ENCODE measurements around the gene FBP1.

Gene FBP1

DNA sequence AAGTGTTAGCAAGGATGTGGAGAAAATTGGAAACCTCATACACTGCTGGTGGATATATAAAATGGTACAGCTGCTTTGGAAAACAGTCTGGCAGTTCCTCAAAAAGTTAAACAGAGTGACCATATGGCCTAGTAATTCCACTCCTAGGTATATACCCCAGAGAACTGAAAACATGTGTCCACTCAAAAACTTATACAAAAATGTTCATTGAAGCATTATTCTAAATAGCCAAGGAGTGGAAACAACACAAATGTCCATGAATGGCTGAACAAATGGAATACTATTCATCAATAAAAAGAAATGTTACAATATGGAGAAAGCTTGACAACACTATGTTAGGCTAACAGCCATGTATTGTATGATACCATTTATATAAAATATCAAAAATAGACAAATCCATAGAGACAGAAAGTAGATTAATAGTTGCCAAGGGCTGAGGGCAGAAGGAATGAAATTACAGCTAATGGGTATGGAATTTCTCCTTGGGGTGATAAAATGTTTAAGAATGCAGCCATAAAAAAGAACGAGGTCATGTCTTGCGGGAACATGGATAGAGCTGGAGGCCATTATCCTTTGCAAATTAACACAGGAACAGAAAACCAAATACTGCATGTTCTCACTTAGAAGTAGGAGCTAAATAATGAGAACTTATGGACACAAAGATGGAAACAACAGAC lies 33.6 kb upstream of the FBP1 start:
- Histone ChIP-seq H3K4me1 (ENCODE audit: insufficient read depth, low read length, severe bottlenecking) (peaks cover 15% of the 10 kb centered on the region), H3K4me2 (ENCODE audit: low read length) (no peak overlapping the region), H2AFZ (ENCODE audit: low read length) (no peak overlapping the region), H3K27me3 (ENCODE audit: insufficient read depth, low read length) (no peaks in the 10 kb centered on the region), H3K4me3 (ENCODE audit: low read depth, low read length, poor library complexity, severe bottlenecking) (no peak overlapping the region), H3K36me3 (ENCODE audit: insufficient read depth, low read length) (no peaks in the 10 kb centered on the region), H3K27ac (ENCODE audit: low read depth, low read length, poor library complexity, severe bottlenecking) (no peak overlapping the region), H3F3A (ENCODE audit: insufficient read depth, low read length) (no peaks in the 10 kb centered on the region), H3K79me2 (ENCODE audit: insufficient read depth, low read length) (no peaks in the 10 kb centered on the region), H3K9me2 (ENCODE audit: low read depth, low read length) (no peaks in the 10 kb centered on the region), H3K9ac (ENCODE audit: low read length) (no peak overlapping the region), H4K20me1 (ENCODE audit: insufficient read depth, low read length) (no peaks in the 10 kb centered on the region), H3K9me3 (ENCODE audit: low read length) (no peaks in the 10 kb centered on the region)
- TF ChIP-seq CTCF (IDR thresholded peaks at IDR 0.05; ENCODE audit: low read length) = no peak
- TF ChIP-seq EZH2 (IDR thresholded peaks at IDR 0.05; ENCODE audit: borderline replicate concordance, low read length) = no peak

- peak overlapping the region; percentile 59 for H3K9ac ChIP-seq (ENCODE audit: low read length)
- peak; percentile 97 for TF ChIP-seq CTCF (IDR thresholded peaks at IDR 0.05; ENCODE audit: low read length)
- no peak for TF ChIP-seq EZH2 (IDR thresholded peaks at IDR 0.05; ENCODE audit: borderline replicate concordance, low read length)
These were observed 29.8 kb upstream of the FBP1 start for GRCh38 chr9:94668928-94669729.

DNA sequence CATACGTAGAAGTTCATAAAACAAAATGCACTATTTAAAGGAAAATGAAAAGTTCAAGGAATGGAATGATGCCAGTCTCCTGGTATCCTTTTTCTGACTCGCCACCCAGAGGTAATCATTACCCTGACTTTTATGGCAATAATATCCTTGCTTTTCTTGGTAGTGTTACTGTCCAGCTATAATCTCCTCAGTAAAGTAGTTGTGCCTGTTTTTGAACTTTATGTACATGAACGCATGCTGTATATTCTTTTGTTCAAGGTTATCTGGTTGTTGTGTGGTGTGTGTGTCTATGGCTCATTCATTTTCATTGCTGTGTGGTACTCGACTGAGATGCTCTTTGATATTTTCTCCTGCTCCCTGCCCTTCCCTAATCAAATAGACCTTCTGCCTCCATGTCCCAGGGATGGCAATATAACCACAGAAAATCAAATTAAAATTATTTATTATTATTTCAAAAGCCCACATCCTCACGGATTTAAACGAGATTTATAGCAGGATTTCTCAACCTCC lies 29.2 kb upstream of the FBP1 start:
- Histone ChIP-seq H3K79me2 (ENCODE audit: insufficient read depth, low read length) (no peaks in the 10 kb centered on the region), H3K9me3 (ENCODE audit: low read length) (no peaks in the 10 kb centered on the region), H2AFZ (ENCODE audit: low read length) (no peak overlapping the region), H3K27ac (ENCODE audit: low read depth, low read length, poor library complexity, severe bottlenecking) (no peak overlapping the region), H3K4me1 (ENCODE audit: insufficient read depth, low read length, severe bottlenecking) (peaks cover 23% of the 10 kb centered on the region), H3K36me3 (ENCODE audit: insufficient read depth, low read length) (no peaks in the 10 kb centered on the region), H3K9me2 (ENCODE audit: low read depth, low read length) (no peaks in the 10 kb centered on the region), H3K9ac (ENCODE audit: low read length) (no peak overlapping the region), H3F3A (ENCODE audit: insufficient read depth, low read length) (no peaks in the 10 kb centered on the region), H3K4me3 (ENCODE audit: low read depth, low read length, poor library complexity, severe bottlenecking) (no peak overlapping the region), H3K4me2 (ENCODE audit: low read length) (0 out of 2 replicates have a peak overlapping the region, but pooled peaks have one; percentile 84), H4K20me1 (ENCODE audit: insufficient read depth, low read length) (no peaks in the 10 kb centered on the region), H3K27me3 (ENCODE audit: insufficient read depth, low read length) (no peaks in the 10 kb centered on the region)
- TF ChIP-seq EZH2 (IDR thresholded peaks at IDR 0.05; ENCODE audit: borderline replicate concordance, low read length) (no peak), CTCF (IDR thresholded peaks at IDR 0.05; ENCODE audit: low read length) (no peak)

More at GRCh38 chr9:94668928-94669729, 29.8 kb upstream of the FBP1 start:
- no peaks in the 10 kb centered on the region for H3K27me3 ChIP-seq (ENCODE audit: insufficient read depth, low read length)
- no peaks in the 10 kb centered on the region for H3F3A ChIP-seq (ENCODE audit: insufficient read depth, low read length)
- H3K36me3 ChIP-seq (ENCODE audit: insufficient read depth, low read length) = no peaks in the 10 kb centered on the region
- peak overlapping the region; percentile 83 for H2AFZ ChIP-seq (ENCODE audit: low read length)
- H3K4me3 ChIP-seq (ENCODE audit: low read depth, low read length, poor library complexity, severe bottlenecking) = peak overlapping the region; percentile 59
- no peaks in the 10 kb centered on the region for H3K9me3 ChIP-seq (ENCODE audit: low read length)
- no peaks in the 10 kb centered on the region for H4K20me1 ChIP-seq (ENCODE audit: insufficient read depth, low read length)
- no peaks in the 10 kb centered on the region for H3K79me2 ChIP-seq (ENCODE audit: insufficient read depth, low read length)
- H3K4me1 ChIP-seq (ENCODE audit: insufficient read depth, low read length, severe bottlenecking) = peaks cover 23% of the 10 kb centered on the region
- H3K9me2 ChIP-seq (ENCODE audit: low read depth, low read length) = no peaks in the 10 kb centered on the region
- H3K27ac ChIP-seq (ENCODE audit: low read depth, low read length, poor library complexity, severe bottlenecking) = peak overlapping the region; percentile 22
- peak overlapping the region; percentile 84 for H3K4me2 ChIP-seq (ENCODE audit: low read length)

Data from OCI-LY1 (cell line).